HG03139 (cell line): ENCODE results near the gene BCL7C.
"Not testable (repeated sequence)": the region's sequence is repeated elsewhere in the genome, so short reads cannot be mapped to it uniquely, and the experiment has no call there.

Experiments used
- ATAC-seq: cut with Tn5 transposase; IDR thresholded peaks from one replicate; pipeline ENCODE4 v1.9.1; 2021; ENCODE audit not compliant: unreplicated experiment

BCL7C gene

DNA sequence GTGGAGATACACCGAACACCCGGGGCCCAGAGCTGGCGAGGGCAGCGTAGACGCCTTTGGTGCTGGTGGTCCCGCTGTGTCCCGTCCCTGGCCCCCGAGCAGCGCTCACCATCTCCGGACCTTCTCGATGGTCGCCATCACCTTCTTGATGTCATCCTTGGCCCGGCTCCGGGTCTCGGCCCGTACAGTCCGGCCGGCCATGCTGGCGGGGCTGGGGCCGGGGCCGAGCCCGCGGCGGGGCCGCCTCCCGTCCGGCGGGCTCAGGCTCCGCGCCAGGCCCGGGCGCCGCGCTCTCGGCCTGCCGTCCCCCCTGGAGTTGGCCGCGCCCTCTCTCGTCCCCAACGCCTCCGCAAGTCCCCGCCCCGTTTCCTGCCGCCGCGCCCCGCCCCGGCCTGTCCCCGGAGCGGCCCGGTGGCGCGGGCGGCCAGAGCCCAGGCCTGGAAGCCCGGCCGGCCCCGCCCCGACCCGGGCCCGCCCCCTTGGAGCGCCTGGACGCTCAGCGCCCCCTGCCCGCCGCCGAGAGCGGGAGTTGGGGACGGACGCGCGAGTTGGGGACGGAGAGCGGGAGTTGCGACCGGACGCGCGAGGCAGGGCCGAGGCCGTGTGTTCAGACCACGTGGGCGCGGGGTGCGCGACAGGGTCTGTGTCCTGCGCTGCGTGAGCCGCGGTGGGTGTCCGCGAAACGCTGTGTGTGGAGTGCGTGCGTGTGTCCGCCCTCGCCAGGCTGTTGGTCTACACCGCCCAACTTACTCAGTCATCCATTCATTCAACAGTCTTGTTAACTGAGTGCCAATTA is at the start of gene BCL7C:
TSS of gene BCL7C (minus strand) at position 334 of the 796 bp plus-strand sequence. CDS start at position 201, 133 bp downstream.
- peak; percentile 67 for ATAC-seq

- no peak for ATAC-seq
Observed at GRCh38 chr16:30942426-30942806, 48.5 kb upstream of the BCL7C start.

DNA sequence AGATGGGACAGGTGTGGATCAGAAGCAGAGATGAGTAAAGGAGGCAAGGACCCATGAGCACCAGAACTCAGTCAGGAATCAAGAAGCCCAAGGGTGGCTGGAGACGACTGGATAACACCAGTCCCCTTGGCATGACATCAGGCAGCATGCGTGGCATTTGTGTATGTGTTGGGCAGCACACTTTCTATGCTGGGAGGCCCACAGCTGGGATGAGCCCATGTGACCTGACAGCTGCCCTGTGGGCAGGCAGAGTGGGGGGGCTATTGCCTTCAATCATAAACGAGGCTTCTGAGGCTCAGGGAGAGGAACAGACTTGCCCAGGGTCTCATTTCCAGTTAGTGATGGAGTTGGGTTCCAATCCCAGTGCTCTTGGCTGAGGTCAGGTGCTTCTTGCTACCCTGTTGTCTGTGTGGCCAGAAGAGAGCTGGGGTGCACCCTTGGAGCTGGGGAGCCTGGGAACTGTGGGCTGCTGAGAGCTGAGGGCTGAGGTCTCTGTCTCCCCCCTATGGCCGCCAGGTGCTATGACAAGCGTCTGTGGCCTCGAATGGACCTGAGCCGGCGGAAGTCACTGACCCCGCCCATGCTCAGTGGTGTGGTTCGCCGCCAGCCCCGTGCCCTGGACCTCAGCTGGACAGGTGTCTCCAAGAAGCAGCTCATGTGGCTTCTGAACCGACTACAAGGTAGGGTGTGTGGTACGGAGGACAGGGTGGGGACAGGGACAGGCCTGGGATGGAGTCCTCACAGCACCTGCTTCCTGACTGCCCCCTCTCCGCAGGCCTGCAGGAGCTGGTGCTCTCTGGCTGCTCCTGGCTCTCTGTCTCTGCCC is 47.9 kb upstream of the BCL7C start:
- ATAC-seq = peak; percentile 72

DNA sequence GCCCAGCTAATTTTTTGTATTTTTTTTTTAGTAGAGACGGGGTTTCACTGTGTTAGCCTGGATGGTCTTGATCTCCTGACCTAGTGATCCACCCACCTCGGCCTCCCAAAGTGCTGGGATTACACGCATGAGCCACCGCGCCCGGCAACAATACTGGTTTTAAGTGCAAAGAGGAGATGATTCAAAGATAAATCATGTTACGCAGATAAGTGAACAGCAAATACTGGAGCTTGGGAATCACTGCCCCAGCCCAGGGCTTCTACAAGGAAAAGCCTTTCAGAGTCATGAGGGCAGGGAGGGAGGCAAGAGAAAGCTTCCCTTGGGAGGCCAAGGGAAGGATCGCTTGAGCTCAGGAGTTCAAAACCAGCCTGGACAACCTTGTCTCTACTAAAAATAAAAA is 45.7 kb upstream of the BCL7C start:
- ATAC-seq = not testable (repeated sequence)

DNA sequence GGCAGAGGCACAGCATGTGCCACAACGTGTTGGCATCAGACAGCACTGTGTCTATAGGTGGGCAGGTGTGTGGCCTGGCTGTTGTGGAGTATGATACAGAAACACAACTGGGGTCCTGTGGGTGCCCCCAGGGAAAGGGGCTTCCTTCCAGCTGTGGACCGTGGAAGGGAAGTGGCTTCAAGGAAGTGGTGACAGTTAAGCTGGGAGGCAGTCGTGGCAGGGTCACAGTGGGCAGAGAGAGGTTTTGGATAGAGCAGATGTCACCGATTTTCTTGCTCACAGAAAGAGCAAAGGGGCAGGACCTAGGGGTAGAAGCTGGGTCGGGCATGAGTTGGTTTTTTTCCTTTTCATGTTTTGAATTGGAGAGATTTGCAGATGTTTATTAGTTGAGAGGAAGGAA is 43.8 kb upstream of the BCL7C start:
- ATAC-seq = no peak

- ATAC-seq = no peak
Observed at GRCh38 chr16:30934827-30935557, 41.1 kb upstream of the BCL7C start.

DNA sequence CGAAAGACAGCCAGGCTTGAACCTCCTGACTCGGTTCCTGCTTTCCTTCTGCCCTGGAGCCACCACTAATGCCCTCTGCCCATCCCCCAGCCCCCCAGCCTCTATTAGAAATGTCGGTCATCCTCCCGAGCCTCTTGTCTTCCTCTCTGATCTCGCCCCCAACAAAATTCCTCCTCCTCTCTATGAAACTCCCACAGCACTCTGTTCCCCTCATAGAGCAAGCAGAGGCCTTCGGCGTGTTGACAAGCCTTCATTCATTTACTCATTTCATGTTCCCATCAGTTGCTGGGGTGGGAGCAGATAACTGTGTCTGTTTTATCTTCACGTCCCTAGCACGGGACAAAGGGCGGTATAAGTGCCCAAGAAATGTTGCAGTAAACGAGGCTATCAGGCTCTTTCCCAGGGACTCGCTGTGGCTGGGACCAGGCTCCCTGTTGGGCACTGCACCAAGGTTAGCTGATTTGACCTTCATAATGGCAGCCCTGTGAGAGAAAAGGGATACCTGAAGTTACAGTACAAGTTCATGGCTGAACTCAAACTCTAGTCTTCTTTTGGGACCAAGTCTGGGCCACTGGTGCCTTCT is 37.3 kb upstream of the BCL7C start:
- ATAC-seq = no peak

DNA sequence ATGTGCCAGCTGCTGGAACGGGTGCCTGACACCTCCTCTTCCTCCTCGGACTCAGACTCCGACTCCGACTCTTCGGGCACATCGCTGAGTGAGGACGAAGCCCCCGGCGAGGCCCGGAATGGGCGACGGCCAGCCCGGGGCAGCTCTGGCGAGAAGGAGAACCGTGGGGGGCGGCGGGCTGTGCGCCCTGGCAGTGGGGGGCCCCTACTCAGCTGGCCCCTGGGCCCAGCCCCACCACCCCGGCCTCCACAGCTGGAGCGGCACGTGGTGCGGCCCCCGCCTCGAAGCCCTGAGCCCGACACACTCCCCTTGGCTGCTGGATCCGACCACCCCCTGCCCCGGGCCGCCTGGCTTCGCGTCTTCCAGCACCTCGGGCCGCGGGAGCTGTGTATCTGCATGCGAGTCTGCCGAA is 36.3 kb upstream of the BCL7C start:
- ATAC-seq = no peak

- no peak for ATAC-seq
Observed at GRCh38 chr16:30929167-30929566, 35.3 kb upstream of the BCL7C start.

DNA sequence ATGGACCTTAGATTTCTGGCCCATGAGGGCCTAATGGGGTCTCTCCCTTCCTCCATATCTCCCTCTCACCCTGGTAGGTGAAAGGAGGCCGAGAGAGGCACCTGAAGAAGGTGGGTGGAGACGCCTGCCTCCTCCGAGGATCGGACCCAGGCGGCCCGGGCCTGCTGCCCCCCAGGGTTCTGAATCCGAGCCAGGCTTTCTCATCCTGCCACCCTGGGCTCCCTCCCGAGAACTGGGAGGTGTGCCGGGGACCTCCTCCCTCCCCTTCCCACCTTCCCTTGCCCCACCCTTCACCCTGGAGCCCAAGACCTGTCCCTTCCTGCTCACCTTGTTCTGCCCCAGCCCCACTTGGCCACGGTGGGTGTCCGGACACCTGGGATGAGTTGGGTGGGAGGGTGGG is 34.5 kb upstream of the BCL7C start:
- no peak for ATAC-seq

GRCh38 chr16:30927789-30928378 is 34.0 kb upstream of the BCL7C start:
- no peak for ATAC-seq

- ATAC-seq = no peak
Observed at GRCh38 chr16:30926937-30927788, 33.3 kb upstream of the BCL7C start.

GRCh38 chr16:30925995-30926811 is 32.3 kb upstream of the BCL7C start:
- no peak for ATAC-seq

- no peak for ATAC-seq
Observed at GRCh38 chr16:30925632-30925987, 31.7 kb upstream of the BCL7C start.

DNA sequence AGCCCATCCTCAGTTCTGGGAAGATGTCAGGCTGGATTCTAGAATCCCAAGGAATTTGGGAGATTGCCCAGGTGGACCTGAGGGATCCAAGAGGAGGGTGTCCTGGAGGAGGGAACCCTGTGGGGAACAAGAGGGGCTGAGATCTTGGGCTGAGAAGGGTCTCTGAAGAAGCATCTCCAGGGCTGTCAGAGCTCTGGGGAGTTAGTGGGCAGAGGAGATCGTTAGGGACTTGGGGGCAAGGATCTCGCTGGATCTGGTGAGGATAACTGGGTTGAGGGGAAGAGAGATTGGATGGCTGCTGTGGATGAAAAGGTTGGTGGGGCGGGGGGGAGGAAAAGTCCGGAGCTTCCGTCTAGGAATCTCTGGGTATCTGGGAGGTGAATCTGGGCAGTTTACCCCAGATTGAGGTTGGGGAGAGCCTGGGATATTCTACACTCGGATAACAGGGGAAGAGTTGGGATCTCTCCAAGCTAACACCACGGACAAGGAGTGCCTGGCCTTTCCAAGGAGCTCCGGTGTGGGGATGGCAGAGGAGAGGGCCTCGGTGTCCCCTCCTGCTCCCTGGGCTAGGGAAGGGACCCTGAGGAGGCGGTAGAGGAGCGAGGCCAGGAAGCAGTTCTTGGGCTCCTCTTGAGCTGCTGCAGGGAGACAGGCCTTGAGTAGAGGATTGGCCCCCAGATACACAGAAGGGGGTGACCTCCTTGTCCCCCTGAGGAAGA is 31.2 kb upstream of the BCL7C start:
- ATAC-seq = no peak

DNA sequence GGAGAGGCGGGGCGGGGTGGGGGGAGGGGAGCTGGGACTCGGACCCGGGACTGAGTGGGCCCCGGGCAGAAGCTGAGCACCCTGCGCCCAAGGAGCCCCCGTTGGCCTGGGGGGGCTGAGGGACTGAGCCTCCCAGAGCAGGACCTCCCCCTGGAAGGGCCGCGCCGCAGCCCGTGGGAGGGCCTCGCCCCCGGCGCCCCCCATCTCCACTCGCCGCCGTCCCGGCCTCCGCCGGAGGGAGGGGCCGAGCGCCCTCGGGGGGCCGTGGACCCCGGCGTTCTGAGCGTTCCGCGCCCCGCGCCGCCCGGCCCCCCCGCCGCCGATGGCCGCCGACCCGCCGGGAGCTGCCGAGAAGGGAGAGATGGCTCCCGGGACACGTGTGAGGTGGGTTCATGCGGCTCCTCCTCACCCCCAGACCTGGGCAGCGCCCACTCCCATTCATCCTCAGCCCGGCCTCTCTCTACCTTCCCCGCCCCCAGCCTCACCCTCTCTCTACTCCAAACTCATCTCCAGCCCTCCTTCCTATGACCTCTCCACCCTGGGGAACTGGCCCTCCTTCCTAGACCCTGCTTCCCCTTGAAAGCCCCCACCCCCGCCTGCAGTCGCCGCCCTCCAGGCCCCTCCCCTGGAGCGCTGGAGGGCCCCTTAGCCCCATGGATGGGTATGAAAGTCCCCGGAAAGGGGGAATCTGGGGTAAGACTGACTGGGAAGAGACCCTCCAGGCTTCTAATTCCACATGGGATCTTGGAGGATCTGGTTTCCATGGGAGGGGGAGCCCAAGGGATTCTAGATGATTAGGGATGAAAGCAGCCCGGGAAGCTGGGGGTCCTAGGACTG is 30.4 kb upstream of the BCL7C start:
- ATAC-seq = no peak

DNA sequence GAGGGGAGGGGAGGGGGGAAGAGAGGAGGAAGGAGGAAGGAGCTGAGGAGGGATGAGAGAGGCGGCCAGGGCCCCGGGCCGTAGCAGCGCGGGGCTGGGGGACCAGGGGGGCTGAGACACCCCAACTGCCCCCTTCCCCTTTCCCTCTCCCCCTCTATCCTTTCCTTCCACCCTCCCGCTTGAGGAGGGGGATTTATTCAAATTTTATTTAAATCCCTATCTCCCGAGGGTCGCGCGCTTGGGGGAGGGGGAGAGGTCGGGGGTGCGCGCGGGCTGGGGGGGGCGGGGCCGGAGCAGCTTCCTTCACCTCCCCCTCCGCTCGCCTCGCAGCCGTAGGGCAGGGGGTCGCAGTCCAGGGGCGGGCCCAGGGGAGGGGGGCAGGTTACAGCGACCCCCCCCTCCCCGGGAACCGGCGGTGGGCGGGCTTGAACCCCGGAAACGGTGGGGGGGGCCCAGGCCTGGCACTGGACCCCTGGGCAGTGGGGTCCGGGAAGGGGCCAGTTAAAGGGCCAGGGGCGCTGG is 29.7 kb upstream of the BCL7C start, which contains the start of gene FBXL19:
TSS of gene FBXL19 (plus strand) at position 19 of the 522 bp plus-strand sequence. CDS start 2,183 bp downstream, outside the sequence.
- no peak for ATAC-seq
